Tibial nerve (tissue), 4 donors: Measurements from ENCODE around the gene GSTA1. TPM values are rescaled to one million over a fixed set of nuclear protein-coding genes. Genes with fewer than 3 reads are reported as not detected.
"Not testable (repeated sequence)": the region's sequence is repeated elsewhere in the genome, so short reads cannot be mapped to it uniquely, and the experiment has no call there.

Experiments used
- DNase-seq, 2 donors: peaks; one replicate each; pipeline ENCODE4 v3.0.0-alpha.2; 2019; ENCODE audit warnings: low spot score in 2 of 2
- H3K27ac ChIP-seq, 4 donors: fragments of 200-600 bp; sonication (generic) in 3 of 4; one replicate each; pipeline ENCODE4 v1.5.1; 2017 to 2019; ENCODE audit warnings: mild to moderate bottlenecking in 1 of 4
- H3K27me3 ChIP-seq, 2 donors: fragments of 200-600 bp; sonication (generic) in 1 of 2; one replicate each; pipeline versions ENCODE4 v1.5.1 to v1.6.0; 2017 to 2019
- H3K36me3 ChIP-seq, 3 donors: fragments of 200-600 bp; sonication (generic); one replicate each; pipeline ENCODE4 v1.5.1; 2018 to 2019
- H3K4me1 ChIP-seq, 4 donors: fragments of 200-600 bp; sonication (generic) in 3 of 4; one replicate each; pipeline ENCODE4 v1.5.1; 2017 to 2019
- H3K4me3 ChIP-seq, 4 donors: fragments of 200-600 bp; sonication (generic) in 3 of 4; one replicate each; pipeline ENCODE4 v1.5.1; 2017 to 2019; ENCODE audit warnings: mild to moderate bottlenecking in 1 of 4, moderate library complexity in 1 of 4
- H3K9me3 ChIP-seq, 4 donors: fragments of 200-600 bp; sonication (generic) in 3 of 4; one replicate each; pipeline ENCODE4 v1.5.1; 2017 to 2019
- EP300 ChIP-seq, 2 donors: sonication (generic); formaldehyde crosslinking; IDR thresholded peaks; one replicate each; pipeline ENCODE4 v1.6.1; 2017; ENCODE audit warnings: antibody characterized with exemption in 2 of 2, mild to moderate bottlenecking in 1 of 2
- POLR2A ChIP-seq, 2 donors: fragments of 450-650 bp; IDR thresholded peaks; one replicate each; pipeline ENCODE4 v1.6.1; 2017; ENCODE audit warnings: antibody characterized with exemption in 2 of 2, mild to moderate bottlenecking in 2 of 2, moderate library complexity in 2 of 2
- WGBS, 2 donors: methylation state at CpG; one replicate each; pipeline ENCODE4 v1.1.5; 2018; 5-methylcytosine and 5-hydroxymethylcytosine counted together
- total RNA-seq, 4 donors: library from RNA; depleted of rRNA; stranded (reverse); fragments of >200 nt; gene quantifications; one replicate each; pipeline ENCODE4 v1.1.0, GENCODE V29; 2016
- TF ChIP-seq, protein P1 (sequence below), 5 experiments: fragments of 200-600 bp in 3 of 5; fragments of 450-650 bp in 2 of 5; sonication (generic) in 3 of 5; IDR thresholded peaks; one replicate each; pipeline ENCODE4 v1.5.1; 2016 to 2019; ENCODE audit warnings: antibody characterized with exemption in 5 of 5, mild to moderate bottlenecking in 3 of 5, moderate library complexity in 2 of 5

GSTA1 gene
- total RNA-seq, result not detected

DNA sequence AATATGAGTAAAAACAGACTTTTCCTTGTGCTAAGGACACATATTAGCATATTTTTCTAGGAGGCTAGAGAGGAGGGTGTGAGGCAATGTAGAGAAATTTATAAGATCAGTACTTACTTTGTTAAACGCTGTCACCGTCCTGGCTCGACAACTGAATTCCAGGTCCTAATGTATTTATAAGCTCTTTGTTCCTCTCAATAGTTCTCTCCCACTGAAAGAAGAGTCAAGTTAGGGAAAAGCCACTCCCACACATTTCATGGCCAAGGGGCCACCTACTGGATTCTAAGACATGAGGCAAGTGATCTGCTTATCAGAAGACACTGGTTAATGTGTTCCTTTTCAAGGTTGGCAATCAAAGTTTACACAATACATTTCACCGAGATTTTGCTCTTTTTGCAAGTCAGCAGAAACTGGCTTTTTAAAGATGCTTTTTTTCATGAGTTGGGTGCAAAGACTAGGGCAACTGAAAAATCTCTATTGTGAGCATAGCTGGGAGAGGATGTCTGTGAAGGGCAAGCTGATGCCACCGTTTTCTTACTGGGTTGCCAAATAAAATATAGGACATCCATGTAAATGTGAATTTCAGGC, at the start of gene GSTA1:
Gene GSTA1, minus strand, starts transcription at position 149 of the 588 bp plus-strand sequence. CDS start 4,549 bp downstream, outside the sequence.
- not testable (repeated sequence) for H3K27me3 ChIP-seq
- 39 to 42% methylated on average over 5 of the region's 5 CpGs for WGBS, 2 donors

DNA sequence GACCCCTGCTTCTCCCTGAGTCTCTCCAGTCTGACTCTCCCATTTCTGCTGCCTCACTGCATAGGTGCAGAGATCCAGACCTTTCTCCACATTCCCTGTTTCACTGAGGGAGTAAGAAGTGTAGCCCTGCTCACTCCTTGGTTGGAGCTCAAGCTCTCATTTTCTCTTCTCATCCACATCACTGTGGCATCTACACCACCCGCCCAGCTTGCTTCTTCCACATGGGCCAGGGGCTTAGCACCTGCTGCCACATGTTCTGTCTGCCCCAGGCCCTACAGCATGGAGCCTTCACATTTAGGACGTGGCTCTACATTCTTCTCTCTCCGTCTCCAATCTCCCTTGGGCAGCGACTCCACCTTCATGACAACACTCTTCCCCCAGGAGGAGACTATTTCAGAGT, 45.5 kb upstream of the GSTA1 start:
- Histone ChIP-seq H3K27ac (no peak overlapping the region), H3K27me3 (no peaks in the 10 kb centered on the region), H3K36me3 (no peaks in the 10 kb centered on the region), H3K9me3 (no peaks in the 10 kb centered on the region), H3K4me1 (no peaks in the 10 kb centered on the region), H3K4me3 (no peak overlapping the region)
- WGBS, 2 donors, result 83 to 95% methylated on average over 4 of the region's 4 CpGs
- DNase-seq, result no peak
- TF ChIP-seq POLR2A (IDR thresholded peaks at IDR 0.05), result no peak
- TF ChIP-seq, protein P1, sequence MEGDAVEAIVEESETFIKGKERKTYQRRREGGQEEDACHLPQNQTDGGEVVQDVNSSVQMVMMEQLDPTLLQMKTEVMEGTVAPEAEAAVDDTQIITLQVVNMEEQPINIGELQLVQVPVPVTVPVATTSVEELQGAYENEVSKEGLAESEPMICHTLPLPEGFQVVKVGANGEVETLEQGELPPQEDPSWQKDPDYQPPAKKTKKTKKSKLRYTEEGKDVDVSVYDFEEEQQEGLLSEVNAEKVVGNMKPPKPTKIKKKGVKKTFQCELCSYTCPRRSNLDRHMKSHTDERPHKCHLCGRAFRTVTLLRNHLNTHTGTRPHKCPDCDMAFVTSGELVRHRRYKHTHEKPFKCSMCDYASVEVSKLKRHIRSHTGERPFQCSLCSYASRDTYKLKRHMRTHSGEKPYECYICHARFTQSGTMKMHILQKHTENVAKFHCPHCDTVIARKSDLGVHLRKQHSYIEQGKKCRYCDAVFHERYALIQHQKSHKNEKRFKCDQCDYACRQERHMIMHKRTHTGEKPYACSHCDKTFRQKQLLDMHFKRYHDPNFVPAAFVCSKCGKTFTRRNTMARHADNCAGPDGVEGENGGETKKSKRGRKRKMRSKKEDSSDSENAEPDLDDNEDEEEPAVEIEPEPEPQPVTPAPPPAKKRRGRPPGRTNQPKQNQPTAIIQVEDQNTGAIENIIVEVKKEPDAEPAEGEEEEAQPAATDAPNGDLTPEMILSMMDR (IDR thresholded peaks at IDR 0.05), result no peak
- no peak for TF ChIP-seq EP300 (IDR thresholded peaks at IDR 0.05)

More for the DNA sequence above, at the start of gene GSTA1:
- H3K4me1 ChIP-seq, H3K27ac ChIP-seq, H3K4me3 ChIP-seq, H3K36me3 ChIP-seq, DNase-seq, H3K9me3 ChIP-seq: not testable (repeated sequence)

- H3K27ac ChIP-seq, result no peak overlapping the region
- no peaks in the 10 kb centered on the region for H3K4me1 ChIP-seq
- no peaks in the 10 kb centered on the region for H3K36me3 ChIP-seq
- TF ChIP-seq, protein P1 (IDR thresholded peaks at IDR 0.05), result no peak
- TF ChIP-seq EP300 (IDR thresholded peaks at IDR 0.05) (no peak), POLR2A (IDR thresholded peaks at IDR 0.05) (no peak)
- H3K27me3 ChIP-seq, result no peaks in the 10 kb centered on the region
- 15 to 18% methylated on average over 1 of the region's 1 CpG for WGBS, 2 donors
- no peak overlapping the region for H3K4me3 ChIP-seq
- no peak for DNase-seq
- H3K9me3 ChIP-seq, result no peaks in the 10 kb centered on the region
Observed at GRCh38 chr6:52846002-52846401, 42.4 kb upstream of the GSTA1 start.

DNA sequence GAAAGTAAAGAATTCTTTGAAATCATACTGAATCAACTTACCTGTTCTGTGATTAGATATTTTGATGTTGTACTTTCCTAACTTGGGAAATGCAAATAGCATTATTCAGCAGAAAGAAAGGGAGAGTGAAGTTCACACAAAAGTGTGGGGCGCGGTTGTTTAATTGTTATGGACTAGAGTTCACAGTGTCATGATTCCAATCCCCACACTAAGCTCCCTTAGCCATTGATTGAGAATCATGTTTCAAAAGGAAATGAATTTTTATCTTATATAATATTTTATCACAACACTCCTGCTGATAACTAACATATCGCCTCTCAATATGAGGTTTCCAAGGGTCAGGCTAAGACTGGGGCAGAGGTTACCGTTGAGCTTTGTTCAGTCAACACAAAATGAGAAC, 40.0 kb upstream of the GSTA1 start:
- no peak overlapping the region for H3K4me3 ChIP-seq
- no peaks in the 10 kb centered on the region for H3K36me3 ChIP-seq
- H3K4me1 ChIP-seq, result no peaks in the 10 kb centered on the region
- TF ChIP-seq, protein P1 (IDR thresholded peaks at IDR 0.05), result no peak
- no peak for TF ChIP-seq EP300 (IDR thresholded peaks at IDR 0.05)
- TF ChIP-seq POLR2A (IDR thresholded peaks at IDR 0.05), result no peak
- 93 to 97% methylated on average over 4 of the region's 4 CpGs for WGBS, 2 donors
- H3K27ac ChIP-seq, result no peak overlapping the region
- no peaks in the 10 kb centered on the region for H3K9me3 ChIP-seq
- no peak for DNase-seq
- no peaks in the 10 kb centered on the region for H3K27me3 ChIP-seq

DNA sequence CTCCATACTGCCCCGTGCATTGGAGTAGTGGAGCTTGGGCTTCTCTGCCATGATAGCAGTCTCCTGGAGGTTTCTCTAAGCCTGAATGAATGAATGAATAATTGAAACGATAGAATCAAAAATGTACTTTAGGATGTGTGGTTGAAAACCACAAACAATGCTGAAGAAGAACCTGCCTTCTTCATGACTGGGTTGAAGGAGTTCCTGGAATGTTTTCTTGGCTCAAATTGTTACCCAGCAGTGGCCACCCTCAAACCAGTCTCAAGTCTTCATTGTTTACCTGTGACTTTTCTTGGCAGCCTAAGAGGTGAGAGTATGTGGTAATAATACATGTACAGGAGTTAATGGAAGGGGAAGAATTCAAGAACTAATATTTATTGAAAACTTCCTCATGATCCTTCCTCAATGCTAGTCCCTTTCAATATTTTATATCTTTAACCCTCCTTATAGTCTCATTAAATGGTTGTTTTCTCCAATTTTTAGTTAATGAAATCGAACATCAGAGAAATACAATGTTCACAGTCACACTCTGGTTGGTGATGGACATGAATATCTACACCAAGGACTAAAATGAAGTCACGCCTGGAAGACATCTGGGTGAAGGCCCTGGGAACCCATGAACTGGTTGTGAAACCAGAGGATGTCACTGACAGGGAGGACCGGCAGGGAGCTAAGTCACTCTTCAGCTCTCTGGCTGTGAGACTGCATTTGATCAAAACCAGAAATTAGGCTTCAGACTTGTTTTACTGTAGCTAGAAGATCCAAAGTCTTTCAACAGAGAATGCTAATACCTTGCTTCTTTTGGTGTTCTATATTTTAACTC, 37.4 kb upstream of the GSTA1 start, which contains the start of gene GSTA5:
Gene GSTA5, minus strand, starts transcription at position 51 of the 823 bp plus-strand sequence.
- no peak for DNase-seq
- Histone ChIP-seq H3K4me1 (no peaks in the 10 kb centered on the region), H3K36me3 (no peaks in the 10 kb centered on the region), H3K9me3 (no peaks in the 10 kb centered on the region), H3K4me3 (no peak within 1 kb of the TSS), H3K27me3 (no peaks in the 10 kb centered on the region), H3K27ac (no peak within 1 kb of the TSS)
- 80 to 81% methylated on average over 5 of the region's 5 CpGs for WGBS, 2 donors
- no peak for TF ChIP-seq POLR2A (IDR thresholded peaks at IDR 0.05)
- TF ChIP-seq, protein P1 (IDR thresholded peaks at IDR 0.05), result no peak
- no peak for TF ChIP-seq EP300 (IDR thresholded peaks at IDR 0.05)
